GM21737 (cell line): ENCODE data around the gene TRAPPC3.
"Not testable (repeated sequence)": the region's sequence is repeated elsewhere in the genome, so short reads cannot be mapped to it uniquely, and the experiment has no call there.

Experiments used
- ATAC-seq: cut with Tn5 transposase; IDR thresholded peaks from one replicate; pipeline ENCODE4 v1.9.1; 2021; ENCODE audit warnings: mild to moderate bottlenecking, moderate library complexity; ENCODE audit not compliant: unreplicated experiment

TRAPPC3 gene

GRCh38 chr1:36149237-36149972 lies at the start of gene TRAPPC3:
Gene TRAPPC3, minus strand, starts transcription at chr1:36149486. Its CDS starts 108 bp downstream, at chr1:36149378.
- ATAC-seq: peak; percentile 84

- ATAC-seq: no peak
Observed at GRCh38 chr1:36198641-36199040, 49.4 kb upstream of the TRAPPC3 start.

DNA sequence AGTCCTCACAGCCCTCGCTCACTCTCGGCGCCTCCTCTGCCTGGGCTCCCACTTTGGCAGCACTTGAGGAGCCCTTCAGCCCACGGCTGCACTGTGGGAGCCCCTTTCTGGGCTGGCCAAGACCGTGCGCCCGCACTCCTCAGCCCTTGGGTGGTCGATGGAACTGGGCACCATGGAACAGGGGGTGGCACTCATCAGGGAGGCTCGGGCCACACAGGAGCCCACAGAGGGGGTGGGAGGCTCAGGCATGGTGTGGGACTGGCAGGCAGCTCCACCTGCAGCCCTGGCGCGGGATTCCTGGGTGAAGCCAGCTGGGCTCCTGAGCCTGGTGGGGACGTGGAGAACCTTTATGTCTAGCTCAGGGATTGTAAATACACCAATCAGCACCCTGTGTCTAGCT lies 47.5 kb upstream of the TRAPPC3 start:
- ATAC-seq: not testable (repeated sequence)

GRCh38 chr1:36187800-36188593 lies 38.7 kb upstream of the TRAPPC3 start:
- peak; percentile 65 for ATAC-seq

GRCh38 chr1:36183309-36183856 lies 34.1 kb upstream of the TRAPPC3 start:
- no peak for ATAC-seq

- ATAC-seq: no peak
Observed at GRCh38 chr1:36182734-36183133, 33.4 kb upstream of the TRAPPC3 start.

DNA sequence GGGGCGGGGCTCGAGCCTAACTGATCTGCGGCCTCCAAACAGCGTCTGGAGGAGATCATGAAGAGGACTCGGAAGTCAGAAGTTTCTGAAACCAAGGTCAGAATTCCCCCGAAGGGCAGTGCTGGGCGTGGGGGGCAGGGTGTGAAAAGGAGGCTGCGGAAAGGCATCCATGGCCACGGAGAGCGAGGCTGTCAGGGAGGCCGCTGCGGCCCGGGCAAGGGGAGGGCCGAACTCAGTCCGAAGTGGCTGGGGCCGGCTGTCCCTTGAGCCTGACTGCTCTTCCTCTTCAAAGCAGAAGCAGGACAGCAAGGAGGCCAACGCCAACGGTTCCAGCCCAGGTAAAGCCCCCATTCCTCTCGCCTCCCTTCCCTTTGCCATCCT lies 29.9 kb upstream of the TRAPPC3 start:
- no peak for ATAC-seq

DNA sequence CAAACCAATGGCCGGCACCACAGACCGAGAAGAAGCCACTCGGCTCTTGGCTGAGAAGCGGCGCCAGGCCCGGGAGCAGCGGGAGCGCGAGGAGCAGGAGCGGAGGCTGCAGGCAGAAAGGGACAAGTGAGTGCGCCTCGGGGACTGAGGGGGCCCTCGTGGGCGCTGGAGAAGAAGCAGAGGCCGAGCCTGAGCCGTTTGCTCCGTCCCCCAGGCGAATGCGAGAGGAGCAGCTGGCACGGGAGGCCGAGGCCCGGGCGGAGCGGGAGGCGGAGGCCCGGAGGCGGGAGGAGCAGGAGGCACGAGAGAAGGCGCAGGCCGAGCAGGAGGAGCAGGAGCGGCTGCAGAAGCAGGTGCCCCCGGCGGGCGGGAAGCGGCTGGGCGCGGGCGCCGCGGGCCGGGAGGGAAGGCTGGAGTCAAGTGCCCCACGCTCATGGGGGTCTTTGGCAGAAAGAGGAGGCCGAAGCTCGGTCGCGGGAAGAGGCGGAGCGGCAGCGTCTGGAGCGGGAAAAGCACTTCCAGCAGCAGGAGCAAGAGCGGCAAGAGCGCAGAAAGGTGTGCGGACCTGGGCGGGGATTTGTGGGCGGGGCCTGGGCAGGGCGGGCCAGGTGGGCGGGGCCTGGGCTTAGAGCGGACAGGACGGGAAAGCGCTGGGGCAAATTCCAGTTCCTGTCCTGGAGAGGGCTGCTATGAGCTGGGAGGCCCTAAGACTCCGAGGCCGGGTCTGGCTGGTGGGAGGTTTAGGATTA lies 29.4 kb upstream of the TRAPPC3 start:
- ATAC-seq: no peak

- ATAC-seq: no peak
Observed at GRCh38 chr1:36177589-36178431, 28.5 kb upstream of the TRAPPC3 start.

GRCh38 chr1:36176106-36176949 lies 27.0 kb upstream of the TRAPPC3 start:
- ATAC-seq: no peak

- no peak for ATAC-seq
Observed at GRCh38 chr1:36175137-36176095, 26.1 kb upstream of the TRAPPC3 start.

DNA sequence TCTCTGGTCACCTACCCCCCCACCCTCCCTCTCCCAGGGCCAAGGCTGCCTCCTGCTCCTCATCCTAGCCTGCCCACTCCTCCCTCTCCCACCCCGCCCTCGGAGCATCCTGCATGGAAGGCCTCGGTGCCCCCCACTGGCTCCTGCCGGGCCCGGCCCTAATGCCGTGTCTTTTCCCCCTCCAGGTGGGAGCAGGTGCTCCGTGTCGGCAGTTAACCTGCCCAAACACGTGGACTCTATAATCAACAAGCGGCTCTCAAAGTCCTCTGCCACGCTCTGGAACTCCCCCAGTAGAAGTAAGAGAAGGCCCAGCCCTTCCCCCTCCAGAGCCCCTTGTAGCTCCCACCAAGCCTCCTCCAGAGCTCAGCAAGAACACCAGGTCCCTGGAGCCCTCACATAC lies 25.4 kb upstream of the TRAPPC3 start:
- ATAC-seq: no peak

DNA sequence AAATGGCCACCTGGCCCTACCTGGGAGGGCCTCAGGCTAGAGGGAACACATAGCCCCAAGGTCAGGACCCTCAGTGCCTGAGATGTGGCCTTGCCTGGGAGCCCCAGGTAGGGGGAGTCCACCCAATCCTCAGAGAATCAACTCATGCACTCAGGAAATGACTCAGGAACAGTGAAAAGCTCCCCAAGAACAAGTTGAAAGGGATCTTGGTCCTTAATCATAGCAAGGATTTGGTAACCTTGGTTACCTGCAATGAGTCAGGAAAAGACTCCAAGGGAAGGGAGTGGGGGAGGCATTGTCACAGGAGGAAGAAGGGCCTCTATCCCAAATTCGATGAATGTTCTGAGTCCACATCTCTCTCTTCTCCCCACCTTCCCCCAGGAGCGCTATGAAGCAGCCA lies 23.7 kb upstream of the TRAPPC3 start:
- no peak for ATAC-seq

- ATAC-seq: no peak
Observed at GRCh38 chr1:36172017-36172747, 22.9 kb upstream of the TRAPPC3 start.

DNA sequence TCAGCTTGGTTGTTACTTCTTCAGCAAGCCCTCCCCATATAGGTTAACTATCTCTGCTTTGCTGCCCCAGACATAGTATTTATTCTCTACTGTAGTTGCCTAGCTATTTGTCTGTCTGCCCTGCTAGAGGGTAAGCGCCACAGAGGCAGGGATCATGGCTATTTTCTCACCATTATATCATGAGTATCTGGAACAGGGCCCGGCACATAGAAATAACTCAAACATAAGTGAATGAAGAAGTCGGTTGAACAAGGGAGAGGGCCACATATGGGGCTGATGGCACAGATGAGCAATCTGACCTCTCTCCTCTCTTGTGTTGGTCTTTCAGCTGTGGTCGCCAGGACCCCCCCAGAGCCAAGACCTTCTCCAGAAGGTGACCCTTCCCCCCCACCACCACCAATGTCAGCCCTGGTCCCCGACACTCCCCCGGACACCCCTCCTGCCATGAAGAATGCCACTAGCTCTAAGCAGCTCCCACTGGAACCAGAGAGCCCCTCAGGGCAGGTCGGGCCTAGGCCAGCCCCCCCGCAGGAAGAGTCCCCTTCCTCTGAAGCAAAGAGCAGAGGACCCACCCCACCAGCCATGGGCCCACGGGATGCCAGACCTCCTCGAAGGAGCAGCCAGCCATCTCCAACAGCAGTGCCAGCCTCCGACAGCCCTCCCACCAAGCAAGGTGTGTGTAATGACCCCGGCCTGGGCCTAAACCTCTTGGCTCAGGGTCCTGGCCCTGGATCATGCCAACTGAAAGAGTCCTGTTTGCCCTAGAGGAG lies 21.5 kb upstream of the TRAPPC3 start:
- ATAC-seq: no peak

DNA sequence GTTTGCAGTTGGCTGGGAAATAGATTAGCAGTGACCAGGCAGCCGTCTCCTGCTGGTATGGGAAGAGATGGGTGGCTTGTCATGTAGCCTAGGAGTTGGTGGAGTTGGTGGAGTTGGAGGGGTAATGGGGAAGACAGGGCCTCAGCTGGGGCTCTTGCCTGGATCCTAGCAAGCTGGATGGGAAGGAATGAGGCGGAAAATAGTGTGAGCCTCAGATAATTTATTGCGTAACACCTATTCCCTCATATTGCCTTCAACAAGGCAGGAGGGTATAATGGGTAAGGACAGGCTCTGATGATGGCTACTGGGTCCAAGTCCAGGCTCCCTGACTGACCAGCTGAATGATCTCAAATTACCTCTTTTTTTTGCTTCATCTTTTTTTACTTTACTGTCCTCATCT lies 19.2 kb upstream of the TRAPPC3 start:
- ATAC-seq: no peak
